Loucy (cell line): ENCODE data around the gene KAT2A.

Experiments used
- EZH2phosphoT487 ChIP-seq: fragments of 200-600 bp; IDR thresholded peaks from 2 replicates; pipeline ENCODE4 v1.6.1; 2018; ENCODE audit warnings: antibody characterized with exemption, mild to moderate bottlenecking, moderate library complexity, borderline replicate concordance
- TF ChIP-seq, protein P1 (sequence below): fragments of 200-600 bp; sonication (generic); conservative IDR thresholded peaks from 2 replicates; pipeline ENCODE4 v1.5.1; 2014; ENCODE audit warnings: mild to moderate bottlenecking, antibody characterized with exemption, low read length

DNA sequence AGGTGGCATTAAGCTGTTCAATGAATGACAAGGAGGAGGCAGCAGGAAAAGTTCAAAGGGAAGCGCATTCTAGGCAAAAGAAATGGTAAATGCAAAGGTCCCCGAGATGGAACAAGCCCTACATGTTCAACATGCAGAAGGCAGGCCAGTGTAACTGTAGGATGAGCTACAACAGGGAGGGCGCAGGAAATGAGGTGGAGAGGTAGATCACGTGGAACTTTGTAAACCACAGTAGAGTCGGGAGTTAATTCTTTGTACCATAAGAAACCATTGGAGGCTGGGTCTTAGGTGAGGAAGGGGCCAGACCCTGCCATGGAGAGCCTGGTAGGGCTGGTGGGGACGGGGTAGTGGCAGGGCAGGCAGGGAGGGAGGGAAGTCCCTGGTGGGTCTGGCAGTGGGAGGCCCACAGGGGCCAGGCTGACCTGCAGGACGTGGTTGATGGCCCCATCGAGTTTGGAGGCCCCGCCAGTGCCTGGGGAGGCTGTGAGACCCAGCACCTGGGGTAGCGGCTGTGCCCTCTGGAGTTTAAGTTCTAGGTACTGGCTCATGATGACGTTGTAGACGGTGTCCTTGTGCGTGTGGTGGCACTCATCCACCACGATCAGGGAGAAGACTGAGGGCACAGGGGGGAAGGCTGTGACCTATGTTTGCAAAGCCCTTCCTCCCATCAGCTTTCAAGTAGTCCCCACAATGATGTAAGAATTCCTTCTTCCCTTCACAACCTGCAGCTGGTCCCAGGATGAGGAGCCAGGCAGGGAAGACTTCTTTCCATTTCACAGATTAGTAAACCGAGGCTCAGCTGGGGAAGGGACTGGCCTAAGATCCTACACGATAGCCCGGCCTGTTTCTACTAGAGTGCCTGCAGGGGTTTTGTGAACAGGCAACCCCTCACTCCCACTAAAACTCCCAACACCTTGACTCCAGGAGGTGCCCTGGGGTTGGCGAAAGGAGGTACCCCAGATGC is 10.6 kb downstream of the KAT2A start:
- TF ChIP-seq EZH2phosphoT487 = no peak
- TF ChIP-seq, protein P1, sequence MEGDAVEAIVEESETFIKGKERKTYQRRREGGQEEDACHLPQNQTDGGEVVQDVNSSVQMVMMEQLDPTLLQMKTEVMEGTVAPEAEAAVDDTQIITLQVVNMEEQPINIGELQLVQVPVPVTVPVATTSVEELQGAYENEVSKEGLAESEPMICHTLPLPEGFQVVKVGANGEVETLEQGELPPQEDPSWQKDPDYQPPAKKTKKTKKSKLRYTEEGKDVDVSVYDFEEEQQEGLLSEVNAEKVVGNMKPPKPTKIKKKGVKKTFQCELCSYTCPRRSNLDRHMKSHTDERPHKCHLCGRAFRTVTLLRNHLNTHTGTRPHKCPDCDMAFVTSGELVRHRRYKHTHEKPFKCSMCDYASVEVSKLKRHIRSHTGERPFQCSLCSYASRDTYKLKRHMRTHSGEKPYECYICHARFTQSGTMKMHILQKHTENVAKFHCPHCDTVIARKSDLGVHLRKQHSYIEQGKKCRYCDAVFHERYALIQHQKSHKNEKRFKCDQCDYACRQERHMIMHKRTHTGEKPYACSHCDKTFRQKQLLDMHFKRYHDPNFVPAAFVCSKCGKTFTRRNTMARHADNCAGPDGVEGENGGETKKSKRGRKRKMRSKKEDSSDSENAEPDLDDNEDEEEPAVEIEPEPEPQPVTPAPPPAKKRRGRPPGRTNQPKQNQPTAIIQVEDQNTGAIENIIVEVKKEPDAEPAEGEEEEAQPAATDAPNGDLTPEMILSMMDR = no peak
